Globus pallidus (tissue), 1 donor: Measurements from ENCODE around the gene ALLC.

Source experiments
- DNase-seq: peaks from one replicate; pipeline ENCODE4 v3.0.0-alpha.2; 2015; ENCODE audit warnings: low spot score

The ALLC gene

DNA sequence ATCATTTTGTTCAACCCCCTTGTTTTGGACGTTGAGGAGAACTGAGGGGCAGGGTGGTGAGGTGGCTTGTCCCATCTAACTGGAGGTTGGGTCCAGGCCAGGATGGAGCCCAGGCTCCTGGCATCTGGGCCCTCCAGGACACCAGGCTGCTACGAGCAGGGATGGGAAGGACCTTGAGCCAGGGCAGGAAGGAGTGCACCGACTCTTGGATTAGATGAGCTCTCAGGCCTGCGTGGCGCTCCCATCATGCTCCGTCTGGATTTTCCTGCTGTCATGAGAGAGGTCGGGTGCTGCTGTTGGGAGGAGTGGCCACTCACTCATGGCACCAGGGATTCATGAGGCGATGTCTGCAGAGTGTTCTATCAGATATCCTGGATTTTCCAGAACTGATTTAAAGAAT is 18.3 kb upstream of the ALLC start:
- no peak for DNase-seq

DNA sequence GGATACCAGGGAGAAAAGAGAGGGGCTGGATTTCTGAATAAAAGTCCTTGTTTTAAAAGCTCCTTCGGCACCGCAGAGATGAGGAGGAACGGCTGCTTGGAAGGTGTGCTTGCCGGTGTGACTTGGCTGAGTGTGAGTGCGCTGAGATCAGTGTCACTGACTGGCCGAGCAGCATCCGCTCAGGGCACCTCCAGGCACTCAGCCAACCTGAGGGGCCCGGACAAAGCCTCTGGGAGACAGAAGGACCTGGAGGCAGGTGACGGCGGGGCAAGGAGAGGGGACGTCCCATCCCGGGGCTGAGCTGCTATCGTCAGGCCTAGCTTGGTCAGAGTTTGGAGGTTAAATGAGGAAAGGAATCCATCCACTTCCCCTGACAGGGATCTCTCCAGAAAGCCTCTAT is 16.8 kb upstream of the ALLC start:
- DNase-seq = no peak

DNA sequence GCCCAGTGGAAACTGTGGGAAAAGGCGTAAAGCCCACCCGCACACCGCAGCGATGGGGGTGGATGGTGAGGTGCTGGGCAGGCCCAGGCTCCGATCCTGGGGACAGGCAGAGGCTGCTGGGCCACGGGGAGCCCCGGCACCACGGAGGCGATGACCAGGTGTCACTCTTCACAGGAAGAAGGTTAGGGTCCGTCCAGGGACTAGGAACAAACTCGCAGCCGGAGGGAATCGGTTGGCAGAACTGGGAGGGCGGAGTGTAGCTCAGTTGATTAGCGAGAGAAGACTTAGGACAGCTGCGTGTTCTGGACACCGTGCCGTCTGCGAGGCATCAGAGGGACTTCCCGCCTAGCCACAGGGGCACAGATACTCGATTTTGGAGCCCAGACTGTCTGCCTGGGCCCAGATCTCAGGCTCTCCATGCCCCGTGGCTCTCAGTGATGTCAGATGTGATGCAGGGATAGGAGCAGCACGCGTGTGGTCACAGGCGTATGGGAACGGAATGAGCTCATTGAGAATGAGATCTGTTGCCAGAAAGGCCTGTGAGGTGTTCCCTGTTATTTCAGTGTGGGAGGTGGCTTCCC is 16.1 kb upstream of the ALLC start:
- DNase-seq = no peak

DNA sequence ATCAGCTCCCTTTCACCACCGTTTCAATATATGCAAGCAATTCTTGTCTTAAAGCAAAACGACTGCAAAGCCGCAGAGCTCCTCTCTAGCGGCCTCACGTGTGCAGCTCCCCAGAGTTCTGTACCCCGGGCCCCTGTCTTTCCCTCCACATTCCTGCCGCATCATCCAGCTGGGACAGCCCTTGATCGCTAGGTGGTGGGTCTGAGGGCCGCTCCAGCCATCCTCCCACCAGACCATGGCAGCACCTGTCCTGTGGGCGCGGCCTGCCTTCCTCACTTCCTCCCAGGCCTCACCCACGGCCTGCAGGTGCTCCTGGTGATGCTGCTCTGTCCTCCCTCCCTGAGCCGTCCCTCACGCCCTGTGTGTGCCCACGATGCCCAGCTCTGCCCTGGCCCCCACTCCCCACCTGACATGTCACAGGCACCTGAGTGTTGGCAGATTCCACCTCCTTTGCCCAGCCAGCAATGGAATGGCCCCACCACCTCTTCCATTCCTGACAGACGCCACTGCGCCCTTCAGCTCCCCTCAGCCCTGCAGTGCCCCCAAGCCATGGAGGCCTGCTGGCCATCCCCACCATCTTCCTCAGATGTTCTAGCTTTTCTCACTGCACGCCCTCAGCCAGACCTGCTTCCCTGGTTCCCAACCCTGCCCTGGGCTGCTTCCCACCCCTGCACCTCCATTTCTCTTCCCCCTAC is 15.3 kb upstream of the ALLC start:
- DNase-seq = no peak

DNA sequence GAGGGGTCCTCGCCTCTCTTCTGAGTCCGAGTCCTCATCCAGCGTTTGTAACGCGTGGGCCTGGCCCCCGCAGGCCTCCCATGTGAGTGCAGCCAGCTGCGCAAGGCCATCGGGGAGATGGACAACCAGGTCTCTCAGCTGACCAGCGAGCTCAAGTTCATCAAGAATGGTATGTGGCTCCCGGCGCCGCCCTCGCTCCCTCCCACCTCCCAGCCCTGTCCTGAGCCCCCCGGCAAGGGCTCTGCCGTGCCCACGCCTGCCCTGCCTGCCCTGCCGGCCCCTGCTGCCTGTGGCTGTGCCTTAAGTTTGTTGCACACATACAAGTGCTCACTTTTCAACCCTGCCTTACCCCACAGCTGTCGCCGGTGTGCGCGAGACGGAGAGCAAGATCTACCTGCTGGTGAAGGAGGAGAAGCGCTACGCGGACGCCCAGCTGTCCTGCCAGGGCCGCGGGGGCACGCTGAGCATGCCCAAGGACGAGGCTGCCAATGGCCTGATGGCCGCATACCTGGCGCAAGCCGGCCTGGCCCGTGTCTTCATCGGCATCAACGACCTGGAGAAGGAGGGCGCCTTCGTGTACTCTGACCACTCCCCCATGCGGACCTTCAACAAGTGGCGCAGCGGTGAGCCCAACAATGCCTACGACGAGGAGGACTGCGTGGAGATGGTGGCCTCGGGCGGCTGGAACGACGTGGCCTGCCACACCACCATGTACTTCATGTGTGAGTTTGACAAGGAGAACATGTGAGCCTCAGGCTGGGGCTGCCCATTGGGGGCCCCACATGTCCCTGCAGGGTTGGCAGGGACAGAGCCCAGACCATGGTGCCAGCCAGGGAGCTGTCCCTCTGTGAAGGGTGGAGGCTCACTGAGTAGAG is 14.4 kb upstream of the ALLC start:
- DNase-seq = no peak

DNA sequence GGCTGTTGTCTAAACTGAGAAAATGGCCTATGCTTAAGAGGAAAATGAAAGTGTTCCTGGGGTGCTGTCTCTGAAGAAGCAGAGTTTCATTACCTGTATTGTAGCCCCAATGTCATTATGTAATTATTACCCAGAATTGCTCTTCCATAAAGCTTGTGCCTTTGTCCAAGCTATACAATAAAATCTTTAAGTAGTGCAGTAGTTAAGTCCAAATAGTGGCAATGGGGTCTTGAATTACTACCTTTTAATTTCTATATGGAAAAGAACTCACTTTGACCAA is 13.8 kb upstream of the ALLC start:
- no peak for DNase-seq

DNA sequence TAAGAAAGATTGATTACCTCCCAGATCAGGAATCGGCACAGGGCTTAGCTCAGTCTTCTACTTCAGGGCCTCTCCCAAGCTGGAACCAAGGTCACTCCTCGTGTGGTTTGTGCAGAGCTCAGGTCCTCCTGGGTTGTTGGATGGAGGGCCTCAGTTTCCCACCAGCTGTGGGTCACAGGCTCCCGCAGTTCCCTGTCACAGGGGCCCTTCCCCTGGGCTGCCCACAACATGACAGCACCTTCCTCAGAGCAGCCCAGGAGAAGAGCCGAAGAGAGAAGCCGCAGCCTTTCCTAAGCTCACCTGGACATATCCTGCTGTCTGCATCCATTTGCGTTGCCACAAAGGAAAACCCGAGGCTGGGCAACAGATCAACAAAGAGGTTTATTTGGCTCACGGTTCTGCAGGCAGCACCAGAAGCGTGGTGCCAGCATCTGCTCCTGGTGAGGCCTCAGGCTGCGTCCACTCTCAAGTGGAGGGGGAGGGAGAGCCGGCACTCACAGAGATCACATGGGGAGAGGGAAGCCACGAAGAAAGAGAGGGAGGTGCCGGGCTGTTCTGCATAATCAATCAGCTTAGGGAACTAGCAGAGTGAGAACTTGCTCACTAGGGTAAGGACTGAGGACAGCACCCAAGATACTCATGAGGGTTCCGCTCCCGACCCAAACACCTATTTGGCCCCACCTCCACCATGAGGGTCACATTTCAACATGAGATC is 13.0 kb upstream of the ALLC start:
- DNase-seq = no peak

DNA sequence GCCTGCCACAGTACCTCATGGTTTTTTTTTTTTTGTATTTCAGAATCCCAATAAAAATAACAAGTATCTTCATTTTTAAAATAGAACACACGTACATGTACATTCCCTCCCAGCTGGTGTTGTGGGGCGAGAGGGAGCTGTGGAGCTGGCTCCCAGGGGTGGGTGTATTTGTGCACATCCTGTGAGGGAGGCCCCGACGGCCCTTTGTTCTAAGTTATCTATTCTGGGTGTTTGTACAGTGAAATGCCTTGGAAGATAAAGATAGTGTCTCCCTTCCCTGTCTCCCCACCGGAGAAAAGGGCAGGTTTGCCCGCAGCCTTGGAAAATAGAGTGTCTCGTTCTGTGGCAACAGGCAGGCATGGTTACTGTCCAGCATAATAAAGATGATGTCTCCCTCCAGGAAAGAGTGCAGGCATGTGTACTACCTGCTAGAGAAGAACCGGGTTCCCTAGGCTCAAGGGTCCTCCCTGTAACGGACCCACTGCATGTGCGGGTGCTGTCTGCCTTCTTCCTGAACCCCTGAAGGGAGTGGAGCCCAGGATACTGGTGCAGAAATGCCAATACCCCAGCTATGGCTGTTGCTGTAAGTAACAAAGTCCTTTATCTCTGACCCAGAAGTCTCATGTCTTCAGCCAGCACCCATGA is 12.1 kb upstream of the ALLC start:
- no peak for DNase-seq

DNA sequence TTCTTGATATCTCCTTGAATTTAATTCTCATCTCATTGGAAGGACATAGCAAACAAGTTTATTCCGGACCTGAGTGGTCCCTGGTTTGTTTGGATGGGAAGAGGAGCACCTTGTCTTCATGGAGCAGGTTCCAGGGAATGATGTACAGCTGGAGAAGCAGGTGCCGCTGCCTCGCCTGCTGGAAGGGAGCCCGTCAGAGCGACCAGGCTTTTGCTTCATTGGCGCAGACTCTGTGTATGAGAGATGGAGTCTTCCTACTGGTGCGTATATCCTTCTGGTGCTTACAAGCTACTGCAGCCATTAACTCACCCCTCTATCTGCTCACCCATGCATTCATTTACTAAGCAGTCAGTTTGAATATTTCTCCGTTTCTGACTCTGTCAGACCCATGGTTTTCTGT is 11.6 kb upstream of the ALLC start:
- no peak for DNase-seq

DNA sequence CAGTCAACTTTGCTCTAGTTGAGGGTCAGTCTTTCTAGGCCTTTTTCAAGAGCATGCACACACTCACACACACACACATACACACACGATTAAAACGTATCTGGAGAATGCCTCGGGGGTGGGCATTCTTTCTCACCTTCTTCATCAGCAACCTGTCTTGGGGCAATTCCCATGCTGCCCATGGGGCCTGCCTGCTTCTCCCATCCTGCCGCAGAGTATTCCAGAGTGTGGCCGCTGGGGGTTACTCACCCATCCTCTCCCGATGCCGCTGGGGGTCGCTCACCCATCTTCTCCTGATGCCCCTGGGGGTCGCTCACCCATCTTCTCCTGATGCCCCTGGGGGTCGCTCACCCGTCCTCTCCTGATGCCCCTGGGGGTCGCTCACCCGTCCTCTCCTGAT is 10.8 kb upstream of the ALLC start:
- no peak for DNase-seq

DNA sequence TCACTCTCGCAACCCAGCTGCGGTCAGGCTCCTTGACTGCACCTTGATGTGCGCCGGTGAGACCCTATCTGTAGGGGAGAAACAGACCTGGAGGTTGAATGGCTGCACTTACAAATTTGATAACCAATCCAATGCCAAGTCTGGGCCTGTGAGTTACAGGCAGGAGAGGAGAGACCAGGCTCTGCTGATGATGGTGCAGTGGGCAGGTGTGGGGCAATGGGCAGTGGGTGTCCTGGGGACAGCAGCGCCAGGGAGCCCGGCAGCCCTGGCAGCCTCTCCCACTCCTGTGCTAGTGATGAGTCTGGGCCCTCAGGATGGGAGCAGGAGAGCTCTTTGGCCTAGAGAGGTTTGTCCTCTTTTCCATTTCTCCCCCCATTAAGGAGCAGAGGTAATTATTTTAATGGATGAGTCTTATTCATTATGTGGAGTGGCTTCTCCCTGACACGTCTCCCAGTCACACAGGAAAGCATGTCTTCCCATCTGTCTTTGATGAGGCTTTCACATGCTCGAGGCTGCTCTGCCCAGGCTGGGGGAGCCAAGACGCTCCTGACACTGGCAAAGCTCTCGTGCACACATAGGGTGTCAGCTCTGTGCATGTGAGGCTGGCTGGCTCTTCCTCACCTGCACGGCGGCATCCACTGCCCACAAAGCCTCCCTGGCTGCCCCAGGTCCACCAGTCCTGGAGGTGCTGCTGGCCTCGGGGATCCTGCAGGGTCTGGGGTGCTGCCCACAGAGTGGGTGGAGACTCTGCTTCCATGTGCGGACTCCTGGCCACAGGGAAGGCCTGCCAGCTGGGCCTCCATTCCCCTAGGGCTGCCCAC is 10.0 kb upstream of the ALLC start:
- no peak for DNase-seq

DNA sequence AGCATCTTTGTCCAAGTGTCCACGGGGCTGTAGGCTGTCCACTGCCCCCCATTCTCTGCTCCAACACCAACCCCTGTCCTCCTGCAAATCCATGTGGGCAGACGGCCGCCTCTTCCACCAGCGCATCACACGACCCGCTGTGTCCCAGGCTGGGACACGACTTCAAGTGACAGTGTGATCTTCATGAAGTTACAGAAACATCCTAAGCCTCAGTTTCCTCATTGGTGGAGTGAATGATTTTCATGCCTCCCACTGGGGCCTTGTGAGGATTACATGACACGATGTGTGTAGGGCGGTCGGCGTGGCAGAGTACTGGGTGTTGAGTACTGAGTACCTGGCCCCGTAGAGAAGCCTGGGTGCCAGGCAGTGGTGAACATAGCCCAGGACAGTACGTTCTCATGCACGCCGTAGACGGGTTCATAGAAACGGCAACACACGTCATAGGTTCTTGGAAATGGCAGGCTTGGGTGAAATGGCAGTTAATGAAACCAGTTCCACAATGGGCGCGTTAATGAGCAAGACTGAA is 9.3 kb upstream of the ALLC start:
- no peak for DNase-seq

DNA sequence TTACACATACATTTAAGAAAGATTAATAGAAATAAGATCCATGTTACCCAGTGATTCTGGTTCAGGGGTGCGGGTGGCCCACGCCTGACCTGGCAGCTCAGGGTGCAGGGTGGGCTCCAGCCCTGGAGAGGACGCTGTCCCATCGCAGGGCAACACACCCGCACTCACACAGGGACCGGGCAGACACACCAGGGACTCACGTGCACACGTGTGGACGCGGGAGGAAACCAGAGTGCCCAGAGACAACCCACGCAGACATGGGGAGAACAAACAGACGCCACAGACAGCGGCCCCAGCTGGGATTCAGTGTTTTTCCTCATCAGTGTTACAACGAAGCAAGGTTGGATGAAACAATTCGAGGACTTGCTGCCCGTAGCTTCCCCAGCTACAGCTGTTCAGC is 8.4 kb upstream of the ALLC start:
- no peak for DNase-seq

DNA sequence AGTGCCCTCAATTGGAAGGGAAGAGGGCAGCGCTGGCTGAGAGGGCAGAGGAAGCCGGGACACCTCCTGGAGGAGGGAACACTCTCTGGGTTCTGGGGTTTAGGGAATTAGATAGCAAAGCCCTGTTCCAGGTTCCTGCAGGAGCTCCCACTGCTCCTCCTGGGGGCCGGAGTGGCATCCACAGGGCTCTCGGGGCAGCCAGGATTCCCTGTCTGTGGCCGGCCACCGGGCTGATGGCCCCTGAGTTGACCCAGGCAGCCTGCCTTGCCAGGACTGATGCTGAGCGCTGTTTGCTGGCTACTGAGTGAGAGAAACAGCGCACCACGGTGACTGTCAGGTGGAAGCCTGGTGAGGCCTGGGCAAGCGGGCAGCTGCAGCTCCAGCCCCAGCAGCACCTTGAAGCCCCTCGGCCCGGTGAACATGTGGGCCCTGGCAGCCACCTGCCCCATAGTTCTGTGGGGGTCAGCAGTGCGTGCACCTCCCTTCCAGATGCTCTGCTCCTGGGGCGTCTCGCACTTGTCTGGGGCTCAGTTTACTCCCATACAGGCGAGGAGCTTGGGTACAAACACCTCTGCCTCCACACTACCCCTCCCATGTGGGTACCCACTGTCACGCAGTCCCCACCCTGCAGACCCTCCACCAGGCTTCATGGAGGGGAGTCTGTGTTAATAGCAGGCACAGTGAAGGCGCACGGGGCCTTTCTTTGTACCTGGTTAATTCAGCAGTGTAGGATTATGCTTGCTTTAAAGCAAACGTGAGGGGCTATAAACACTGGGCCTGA is 7.7 kb upstream of the ALLC start:
- DNase-seq = no peak

DNA sequence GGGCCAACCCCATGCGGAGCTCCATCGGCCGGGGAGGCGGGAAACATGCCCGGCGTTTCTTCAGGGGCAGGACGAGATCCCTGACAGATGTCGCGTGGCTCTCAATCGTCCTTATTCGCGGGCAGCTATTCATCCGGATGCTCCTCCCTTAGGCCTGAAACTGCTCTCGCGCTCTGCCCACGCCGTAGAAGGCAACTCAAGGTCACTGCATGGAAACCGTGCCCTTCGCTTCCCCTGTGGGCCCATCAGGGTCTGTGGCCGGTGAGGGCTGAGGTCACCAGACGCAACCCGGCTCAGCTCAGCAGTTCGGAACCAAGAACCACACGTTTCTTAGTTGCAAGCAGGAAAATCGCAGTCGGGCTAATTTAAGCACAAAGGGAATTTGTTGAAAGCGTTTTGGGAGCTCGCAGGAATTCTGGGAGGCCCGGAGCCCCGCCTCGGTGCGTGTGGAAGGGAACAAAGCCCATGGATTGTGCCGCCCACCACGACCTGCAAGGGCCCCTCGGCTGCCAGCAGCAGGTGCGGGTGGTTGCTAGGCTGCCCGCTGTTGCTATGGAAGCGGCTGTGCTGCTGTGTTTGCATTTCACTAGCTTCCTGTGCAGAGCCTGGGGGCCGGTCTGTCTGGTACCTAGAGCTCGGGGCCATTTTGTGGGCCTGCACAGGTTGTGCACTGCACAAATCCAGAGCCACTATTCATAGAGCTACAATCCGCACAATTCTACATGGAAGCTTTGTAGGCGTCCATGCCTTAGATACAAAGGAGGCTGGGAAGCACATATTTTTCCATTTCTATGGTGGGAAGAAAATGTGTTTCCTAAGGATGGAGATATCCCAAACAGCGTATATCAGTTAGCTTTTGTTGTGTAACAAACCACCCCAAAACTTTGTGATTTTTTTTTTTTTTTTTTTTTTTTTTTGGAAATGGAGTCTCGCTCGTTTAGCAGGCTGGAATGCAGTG is 6.0 kb upstream of the ALLC start:
- DNase-seq = peak; percentile 57

DNA sequence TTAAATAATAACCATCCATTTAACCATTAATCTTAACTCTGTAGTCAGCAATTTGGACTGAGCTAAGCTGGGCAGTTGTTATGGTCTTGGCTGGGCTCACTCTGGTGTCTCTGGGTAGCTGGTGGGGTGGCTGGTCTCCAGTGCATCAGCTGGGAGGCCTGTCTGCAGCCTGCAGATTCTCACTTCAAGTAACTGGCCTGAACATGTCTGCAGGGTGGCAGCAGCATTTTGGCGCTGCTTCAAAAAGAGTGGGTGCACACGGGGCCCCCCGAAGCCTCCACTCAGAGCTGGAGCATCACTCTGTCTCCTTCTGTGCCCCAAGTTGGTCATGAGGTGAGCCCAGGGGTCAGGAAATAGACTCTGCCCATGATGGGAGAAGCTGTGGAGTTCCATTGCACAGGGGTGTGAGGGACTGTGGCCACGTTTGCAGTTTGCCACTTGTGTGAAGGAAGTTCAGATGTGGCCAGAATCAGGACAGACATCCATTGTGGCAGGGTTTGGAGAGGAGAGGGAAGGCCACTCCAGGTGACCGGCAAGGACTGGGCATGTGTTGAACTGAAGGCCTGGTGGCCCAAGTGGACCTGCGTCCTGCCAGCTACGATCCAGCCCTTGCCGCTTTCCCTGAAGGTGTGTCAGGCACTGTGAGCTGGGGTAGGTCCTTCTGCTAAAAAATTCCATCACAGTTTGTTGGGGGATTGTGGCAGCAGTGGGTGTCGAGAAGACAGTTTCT is 4.9 kb upstream of the ALLC start:
- no peak for DNase-seq

DNA sequence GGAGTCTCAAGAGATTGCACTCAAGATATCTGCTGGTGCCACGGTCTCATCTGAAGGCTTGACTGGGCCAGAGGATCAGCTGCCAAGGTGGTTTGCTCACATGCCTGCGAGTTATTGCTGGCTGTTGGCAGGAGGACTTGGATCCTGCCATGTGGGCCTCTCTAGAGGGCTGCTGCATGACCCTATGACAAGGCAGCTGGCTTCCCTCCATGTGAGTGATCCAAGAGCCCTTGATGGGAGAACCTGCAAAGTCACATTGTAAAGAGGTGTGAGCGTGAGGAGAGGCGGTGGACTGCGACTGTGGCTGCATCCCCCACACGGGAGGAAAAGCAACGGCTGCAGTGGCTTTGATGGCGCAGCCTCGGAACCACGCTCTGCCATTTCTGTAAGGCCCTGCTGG is 4.0 kb upstream of the ALLC start:
- no peak for DNase-seq

DNA sequence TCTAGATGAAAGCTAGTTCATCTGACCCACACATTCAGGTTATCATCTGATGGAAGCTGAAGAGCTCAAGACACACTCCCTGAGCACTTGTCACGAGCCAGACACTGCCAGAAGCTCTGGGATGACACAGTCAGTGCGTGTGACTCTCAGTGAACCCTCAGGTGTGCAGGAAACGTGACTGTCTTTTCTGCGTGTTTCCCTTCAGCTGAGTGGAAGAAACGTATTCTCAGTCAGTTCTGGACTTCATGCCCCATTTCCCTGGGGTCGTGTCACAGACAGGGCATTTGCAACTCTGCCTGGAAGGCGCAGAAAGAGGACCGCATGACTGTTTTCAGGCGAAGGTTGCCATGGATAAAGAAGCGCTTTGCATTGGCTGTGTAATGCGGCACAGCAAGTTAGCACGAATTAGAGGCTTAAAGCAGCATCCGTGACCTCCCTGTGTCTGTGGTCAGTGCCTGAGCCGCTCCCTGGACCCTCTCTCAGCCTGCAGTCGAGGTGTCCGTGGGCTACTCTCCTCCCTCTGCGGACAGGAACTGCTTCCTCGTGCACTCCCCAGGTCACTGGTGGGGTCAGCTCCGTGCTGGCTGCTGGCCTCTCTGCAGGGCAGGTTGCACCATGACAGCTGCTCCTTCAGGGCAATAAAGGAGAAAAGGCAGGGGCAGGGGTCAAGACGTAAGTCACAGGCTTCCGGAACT is 3.3 kb upstream of the ALLC start:
- DNase-seq = no peak
